Measurements from ENCODE around the gene C1QB. TPM values are rescaled to one million over a fixed set of nuclear protein-coding genes. Genes with fewer than 3 reads are reported as not detected.

C1QB gene
- total and polyA plus RNA-seq, 2 donors (not counting 1 experiment from before 2014, with no cell fraction given): 0.16 TPM; not detected in 1

GRCh38 chr1:22688466-22688865, 35.4 kb downstream of the C1QB start:
- Mint-ChIP-seq H3K27me3 (peaks cover 30% of the 10 kb centered on the region), H3K9me3 (ENCODE audit: insufficient read depth) (no peaks in the 10 kb centered on the region), H3K4me1 (no peaks in the 10 kb centered on the region), H3K27ac (no peak overlapping the region), H3K4me3 (no peak overlapping the region)
- H3K4me3 ChIP-seq (ENCODE audit: control extremely low read depth in 1 of 5, extremely low read depth in 1 of 5, insufficient read depth in 1 of 5, low read depth in 2 of 5, low read length in 4 of 5): no peak overlapping the region
- TF ChIP-seq CTCF (IDR thresholded peaks at IDR 0.05) (no peak), EZH2 (IDR thresholded peaks at IDR 0.05; ENCODE audit: borderline replicate concordance, insufficient read depth, low read depth, low read length, poor library complexity, severe bottlenecking) (no peak)
- no peaks in the 10 kb centered on the region for H3K4me1 ChIP-seq (ENCODE audit: control insufficient read depth in 2 of 2, insufficient read depth in 2 of 2, low read length in 2 of 2)
- ATAC-seq (ENCODE audit: low read depth) (no peak), DNase-seq (no peak)
- no peak overlapping the region for H3K9ac ChIP-seq (ENCODE audit: low read length)
- no peaks in the 10 kb centered on the region for H4K20me1 ChIP-seq (ENCODE audit: control insufficient read depth, insufficient read depth, low read length, poor library complexity, severe bottlenecking)
- H3K4me2 ChIP-seq (replicated peaks; ENCODE audit: low read depth, low read length, poor library complexity, severe bottlenecking): no peak overlapping the region
- H2AFZ ChIP-seq (ENCODE audit: insufficient read depth, low read depth, low read length, poor library complexity, severe bottlenecking): no peak overlapping the region
- no peaks in the 10 kb centered on the region for H3K36me3 ChIP-seq (replicated peaks in 1 of 2; ENCODE audit: control extremely low read depth in 1 of 2, control insufficient read depth in 1 of 2, extremely low read depth in 1 of 2, insufficient read depth in 2 of 2, low read length in 1 of 2)
- peaks cover 0 to 3% (median 0%) of the 10 kb centered on the region in 4 experiments for H3K27me3 ChIP-seq (replicated peaks in 1 of 4; ENCODE audit: control extremely low read depth in 1 of 4, control insufficient read depth in 3 of 4, insufficient read depth in 4 of 4, low read length in 3 of 4)
- H3K79me2 ChIP-seq (ENCODE audit: control insufficient read depth, insufficient read depth, low read length): no peaks in the 10 kb centered on the region
- ChIA-PET CTCF (interaction anchor here (1.1 kb wide), 1 partner anchor 17 kb away, joined by 4 read pairs; no protein-coding TSS in a partner anchor), POLR2A (no interaction called here)
- intact Hi-C loops (cut with micrococcal nuclease): no loop called here
- no peak overlapping the region for H3K27ac ChIP-seq (ENCODE audit: low read length in 2 of 2)
- no peaks in the 10 kb centered on the region for H3K9me3 ChIP-seq (ENCODE audit: control extremely low read depth in 1 of 3, control insufficient read depth in 2 of 3, insufficient read depth in 1 of 3, low read length in 2 of 3)

GRCh38 chr1:22689505-22689904, 36.5 kb downstream of the C1QB start:
- no peaks in the 10 kb centered on the region for H3K4me1 ChIP-seq (ENCODE audit: control insufficient read depth in 2 of 2, insufficient read depth in 2 of 2, low read length in 2 of 2)
- H3K9me3 ChIP-seq (ENCODE audit: control extremely low read depth in 1 of 3, control insufficient read depth in 2 of 3, insufficient read depth in 1 of 3, low read length in 2 of 3): no peaks in the 10 kb centered on the region
- POLR2A ChIA-PET: no interaction called here
- no peaks in the 10 kb centered on the region for H4K20me1 ChIP-seq (ENCODE audit: control insufficient read depth, insufficient read depth, low read length, poor library complexity, severe bottlenecking)
- Mint-ChIP-seq H3K4me3 (no peak overlapping the region), H3K27ac (no peak overlapping the region), H3K4me1 (no peaks in the 10 kb centered on the region), H3K9me3 (ENCODE audit: insufficient read depth) (no peaks in the 10 kb centered on the region), H3K27me3 (peaks cover 22% of the 10 kb centered on the region)
- ATAC-seq (ENCODE audit: low read depth) (no peak), DNase-seq (no peak)
- no peak overlapping the region for H3K27ac ChIP-seq (ENCODE audit: low read length in 2 of 2)
- intact Hi-C loops (cut with micrococcal nuclease): no loop called here
- peaks cover 0 to 3% (median 0%) of the 10 kb centered on the region in 4 experiments for H3K27me3 ChIP-seq (replicated peaks in 1 of 4; ENCODE audit: control extremely low read depth in 1 of 4, control insufficient read depth in 3 of 4, insufficient read depth in 4 of 4, low read length in 3 of 4)
- CTCF ChIA-PET: no interaction called here
- no peaks in the 10 kb centered on the region for H3K36me3 ChIP-seq (replicated peaks in 1 of 2; ENCODE audit: control extremely low read depth in 1 of 2, control insufficient read depth in 1 of 2, extremely low read depth in 1 of 2, insufficient read depth in 2 of 2, low read length in 1 of 2)
- no peak overlapping the region for H3K4me3 ChIP-seq (ENCODE audit: control extremely low read depth in 1 of 5, extremely low read depth in 1 of 5, insufficient read depth in 1 of 5, low read depth in 2 of 5, low read length in 4 of 5)
- no peak overlapping the region for H3K9ac ChIP-seq (ENCODE audit: low read length)
- H3K4me2 ChIP-seq (replicated peaks; ENCODE audit: low read depth, low read length, poor library complexity, severe bottlenecking): no peak overlapping the region
- no peak overlapping the region for H2AFZ ChIP-seq (ENCODE audit: insufficient read depth, low read depth, low read length, poor library complexity, severe bottlenecking)
- 96% methylated on average over 9 of the region's 11 CpGs for WGBS (ENCODE audit: insufficient coverage)
- TF ChIP-seq EZH2 (IDR thresholded peaks at IDR 0.05; ENCODE audit: borderline replicate concordance, insufficient read depth, low read depth, low read length, poor library complexity, severe bottlenecking) (no peak), CTCF (IDR thresholded peaks at IDR 0.05) (no peak)
- H3K79me2 ChIP-seq (ENCODE audit: control insufficient read depth, insufficient read depth, low read length): no peaks in the 10 kb centered on the region

Data from B cell (primary cell).